Spleen (tissue), 11 donors: ENCODE measurements around the gene HDAC4. TPM values are rescaled to one million over a fixed set of nuclear protein-coding genes. Genes with fewer than 3 reads are reported as not detected.

ENCODE experiments used
- DNase-seq: peaks from one replicate; pipeline ENCODE4 v3.0.0-alpha.2; 2020
- H3K27ac ChIP-seq, 8 donors: fragments of 200-600 bp; sonication (generic) in 7 of 8; 1 replicate in 4 of 8; 2 replicates in 4 of 8; pipeline versions ENCODE4 v1.5.0 to v1.8.0; 2016 to 2021; ENCODE audit warnings: inconsistent platforms in 4 of 8, mild to moderate bottlenecking in 4 of 8, moderate library complexity in 1 of 8
- H3K27me3 ChIP-seq, 7 donors: fragments of 200-600 bp; sonication (generic) in 6 of 7; replicated peaks in 1 of 7; 1 replicate in 4 of 7; 2 replicates in 3 of 7; pipeline versions ENCODE4 v1.5.0 to v1.8.0; 2016 to 2021; ENCODE audit warnings: inconsistent platforms in 3 of 7, mild to moderate bottlenecking in 1 of 7
- H3K36me3 ChIP-seq, 6 donors: fragments of 200-600 bp; sonication (generic) in 5 of 6; 1 replicate in 4 of 6; 2 replicates in 2 of 6; pipeline versions ENCODE4 v1.5.0 to v1.8.0; 2016 to 2021; ENCODE audit warnings: inconsistent platforms in 2 of 6
- H3K4me1 ChIP-seq, 6 donors: fragments of 200-600 bp; sonication (generic) in 5 of 6; 1 replicate in 3 of 6; 2 replicates in 3 of 6; pipeline versions ENCODE4 v1.5.0 to v1.8.0; 2016 to 2021; ENCODE audit warnings: inconsistent platforms in 3 of 6
- H3K4me3 ChIP-seq, 8 donors: fragments of 200-600 bp; sonication (generic) in 7 of 8; 1 replicate in 4 of 8; 2 replicates in 4 of 8; pipeline versions ENCODE4 v1.5.0 to v1.8.0; 2016 to 2021; ENCODE audit warnings: inconsistent platforms in 4 of 8, mild to moderate bottlenecking in 4 of 8, moderate library complexity in 2 of 8
- H3K9me3 ChIP-seq, 8 donors: fragments of 200-600 bp; sonication (generic) in 7 of 8; 1 replicate in 4 of 8; 2 replicates in 4 of 8; pipeline versions ENCODE4 v1.5.0 to v1.8.0; 2016 to 2021; ENCODE audit warnings: inconsistent platforms in 4 of 8
- CTCF ChIP-seq, 11 experiments: fragments of 200-600 bp in 7 of 11; fragments of 450-650 bp in 4 of 11; sonication (generic) in 4 of 11; IDR thresholded peaks in 8 of 11; conservative IDR thresholded peaks in 3 of 11; 1 replicate in 7 of 11; 2 replicates in 4 of 11; pipeline versions ENCODE4 v1.4.0 to v1.8.0; 2016 to 2021; ENCODE audit warnings: antibody characterized with exemption in 11 of 11, inconsistent platforms in 4 of 11, mild to moderate bottlenecking in 1 of 11
- POLR2A ChIP-seq, 3 donors: fragments of 450-650 bp; IDR thresholded peaks; one replicate each; pipeline ENCODE4 v1.5.1; 2017; ENCODE audit warnings: antibody characterized with exemption in 3 of 3, mild to moderate bottlenecking in 1 of 3
- POLR2AphosphoS5 ChIP-seq, 3 donors: sonication (generic); formaldehyde crosslinking; IDR thresholded peaks; one replicate each; pipeline ENCODE4 v1.5.1; 2017; ENCODE audit warnings: antibody characterized with exemption in 3 of 3
- WGBS, 5 donors: extraction: QIAGEN DNeasy Blood & Tissue Kit in 3 of 5; methylation state at CpG; one replicate each; pipeline versions ENCODE4 v1.1.5 to v1.1.7; 2013 to 2018; 5-methylcytosine and 5-hydroxymethylcytosine counted together
- intact Hi-C: fragments of 100-400 bp; cut with DNase I; formaldehyde crosslinking; loops from one replicate; pipeline ENCODE4 v1.15.0; 2023; ENCODE audit warnings: low total_unique reads
- polyA plus RNA-seq, 3 donors: library from polyadenylated mRNA; stranded (reverse); fragments of 200-250 nt; gene quantifications; one replicate each; pipeline ENCODE4 v1.2.1, GENCODE V29; 2013
- total RNA-seq, 7 donors: library from RNA; depleted of rRNA in 3 of 7; stranded (reverse); fragments of >200 nt in 3 of 7; fragmentation: NEBNext Ultra II Directional in 4 of 7; extraction: Animal tissue kit (Norgen Biotek cat#: 25700) in 4 of 7; gene quantifications; one replicate each; pipeline versions ENCODE4 v1.1.0 to v1.2.1, GENCODE V29; 2016 to 2021
- donor health status: healthy with polysubstance abuse.
- donor health status: DM: no; HTN: no; CAD: no; lungs with moderate emphysema.
- donor health status: DM: no; HTN: no; CAD: no.
- donor health status: Bipolar disorder and iron deficiency.
- donor health status: healthy.
- donor health status: DM: no; HTN: no; CAD: no.
- donor health status: DM: yes; HTN: yes; CAD: no.

HDAC4 gene
- total and polyA plus RNA-seq, 10 donors = 3.2 to 122 (median 69.5) TPM

- no peak overlapping the region for H3K27ac ChIP-seq
- 83 to 92% (median 86%) methylated on average over 12 of the region's 12 CpGs for WGBS, 5 donors
- intact Hi-C loops = no loop called here
- TF ChIP-seq POLR2A (IDR thresholded peaks at IDR 0.05) (no peak), POLR2AphosphoS5 (IDR thresholded peaks at IDR 0.05) (no peak), CTCF (IDR thresholded peaks at IDR 0.05 in 8 of 11, conservative IDR thresholded peaks at IDR 0.05 in 3 of 11) (no peak)
- H3K4me3 ChIP-seq = no peak overlapping the region
- H3K9me3 ChIP-seq = no peaks in the 10 kb centered on the region
- peaks cover 0 to 8% (median 0%) of the 10 kb centered on the region in 7 donors for H3K27me3 ChIP-seq
- no peaks in the 10 kb centered on the region for H3K36me3 ChIP-seq
- no peaks in the 10 kb centered on the region for H3K4me1 ChIP-seq
- DNase-seq = no peak
Observed at GRCh38 chr2:239420082-239420481, 19.3 kb upstream of the HDAC4 start.

GRCh38 chr2:239418918-239419317 is 18.1 kb upstream of the HDAC4 start:
- no peak for TF ChIP-seq CTCF (IDR thresholded peaks at IDR 0.05 in 8 of 11, conservative IDR thresholded peaks at IDR 0.05 in 3 of 11)
- no peak for TF ChIP-seq POLR2AphosphoS5 (IDR thresholded peaks at IDR 0.05)

GRCh38 chr2:239412905-239413603 is 12.2 kb upstream of the HDAC4 start:
- H3K4me1 ChIP-seq = peaks cover 0 to 12% (median 0%) of the 10 kb centered on the region in 6 donors
- no peak for DNase-seq
- no peak overlapping the region for H3K4me3 ChIP-seq
- intact Hi-C loops = no loop called here
- WGBS, 5 donors = 51 to 64% (median 56%) methylated on average over 11 of the region's 11 CpGs
- TF ChIP-seq POLR2A (IDR thresholded peaks at IDR 0.05) = no peak
- no peak for TF ChIP-seq CTCF (IDR thresholded peaks at IDR 0.05 in 8 of 11, conservative IDR thresholded peaks at IDR 0.05 in 3 of 11)
- no peak for TF ChIP-seq POLR2AphosphoS5 (IDR thresholded peaks at IDR 0.05)
- H3K9me3 ChIP-seq = peaks cover 0 to 26% (median 4%) of the 10 kb centered on the region in 8 donors
- peaks cover 0 to 2% (median 0%) of the 10 kb centered on the region in 7 donors for H3K27me3 ChIP-seq
- no peaks in the 10 kb centered on the region for H3K36me3 ChIP-seq
- H3K27ac ChIP-seq = no peak overlapping the region

More at GRCh38 chr2:239418918-239419317, 18.1 kb upstream of the HDAC4 start:
- no peaks in the 10 kb centered on the region for H3K36me3 ChIP-seq
- peaks cover 0 to 6% (median 0%) of the 10 kb centered on the region in 8 donors for H3K9me3 ChIP-seq
- intact Hi-C loops = no loop called here
- peaks cover 0 to 8% (median 0%) of the 10 kb centered on the region in 7 donors for H3K27me3 ChIP-seq
- DNase-seq = no peak
- H3K4me1 ChIP-seq = no peaks in the 10 kb centered on the region
- H3K27ac ChIP-seq = no peak overlapping the region
- 90 to 98% (median 96%) methylated on average over 1 of the region's 1 CpG for WGBS, 5 donors
- H3K4me3 ChIP-seq = no peak overlapping the region

GRCh38 chr2:239411549-239412319 is 10.9 kb upstream of the HDAC4 start:
- WGBS, 5 donors = 82 to 94% (median 85%) methylated on average over 8 of the region's 8 CpGs
- no peak overlapping the region for H3K27ac ChIP-seq
- DNase-seq = no peak

More at GRCh38 chr2:239411549-239412319, 10.9 kb upstream of the HDAC4 start:
- H3K36me3 ChIP-seq = no peaks in the 10 kb centered on the region
- no peak overlapping the region for H3K4me3 ChIP-seq
- intact Hi-C loops = no loop called here
- peaks cover 0 to 26% (median 4%) of the 10 kb centered on the region in 8 donors for H3K9me3 ChIP-seq
- no peaks in the 10 kb centered on the region for H3K27me3 ChIP-seq
- no peak for TF ChIP-seq CTCF (IDR thresholded peaks at IDR 0.05 in 8 of 11, conservative IDR thresholded peaks at IDR 0.05 in 3 of 11)
- TF ChIP-seq POLR2AphosphoS5 (IDR thresholded peaks at IDR 0.05) = no peak
- no peak for TF ChIP-seq POLR2A (IDR thresholded peaks at IDR 0.05)
- H3K4me1 ChIP-seq = peaks cover 0 to 12% (median 0%) of the 10 kb centered on the region in 6 donors
